ENCODE results near the gene CX3CL1.
"Not testable (repeated sequence)": the region's sequence is repeated elsewhere in the genome, so short reads cannot be mapped to it uniquely, and the experiment has no call there.

The CX3CL1 gene

GRCh38 chr16:57341062-57341440 is 31.2 kb upstream of the CX3CL1 start:
- TF ChIP-seq CTCF (conservative IDR thresholded peaks at IDR 0.05; ENCODE audit: low read depth, low read length) = no peak
- no peak for DNase-seq (ENCODE audit: low read depth)

GRCh38 chr16:57341441-57342303 is 30.6 kb upstream of the CX3CL1 start:
- no peak for DNase-seq (ENCODE audit: low read depth)
- no peak for TF ChIP-seq CTCF (conservative IDR thresholded peaks at IDR 0.05; ENCODE audit: low read depth, low read length)
- H3K4me3 ChIP-seq (ENCODE audit: low read length) = no peak overlapping the region

More at GRCh38 chr16:57341062-57341440, 31.2 kb upstream of the CX3CL1 start:
- no peak overlapping the region for H3K4me3 ChIP-seq (ENCODE audit: low read length)

GRCh38 chr16:57342606-57343005 is 29.7 kb upstream of the CX3CL1 start:
- not testable (repeated sequence) for H3K4me3 ChIP-seq (ENCODE audit: low read length); DNase-seq (ENCODE audit: low read depth)

- DNase-seq (ENCODE audit: low read depth) = no peak
- no peak for TF ChIP-seq CTCF (conservative IDR thresholded peaks at IDR 0.05; ENCODE audit: low read depth, low read length)
- H3K4me3 ChIP-seq (ENCODE audit: low read length) = no peak overlapping the region
Measured at GRCh38 chr16:57343221-57343620, 29.1 kb upstream of the CX3CL1 start.

- not testable (repeated sequence) for H3K4me3 ChIP-seq (ENCODE audit: low read length); DNase-seq (ENCODE audit: low read depth)
Measured at GRCh38 chr16:57344094-57344493, 28.2 kb upstream of the CX3CL1 start.

GRCh38 chr16:57345021-57345420 is 27.3 kb upstream of the CX3CL1 start:
- no peak for TF ChIP-seq CTCF (conservative IDR thresholded peaks at IDR 0.05; ENCODE audit: low read depth, low read length)
- DNase-seq (ENCODE audit: low read depth) = no peak
- no peak overlapping the region for H3K4me3 ChIP-seq (ENCODE audit: low read length)

GRCh38 chr16:57345666-57346204 is 26.6 kb upstream of the CX3CL1 start:
- DNase-seq (ENCODE audit: low read depth) = no peak
- no peak for TF ChIP-seq CTCF (conservative IDR thresholded peaks at IDR 0.05; ENCODE audit: low read depth, low read length)
- no peak overlapping the region for H3K4me3 ChIP-seq (ENCODE audit: low read length)

- H3K4me3 ChIP-seq (ENCODE audit: low read length) = no peak overlapping the region
- no peak for DNase-seq (ENCODE audit: low read depth)
- no peak for TF ChIP-seq CTCF (conservative IDR thresholded peaks at IDR 0.05; ENCODE audit: low read depth, low read length)
Measured at GRCh38 chr16:57347858-57348257, 24.4 kb upstream of the CX3CL1 start.
